Measurements from ENCODE around the gene HUWE1.

The HUWE1 gene

DNA sequence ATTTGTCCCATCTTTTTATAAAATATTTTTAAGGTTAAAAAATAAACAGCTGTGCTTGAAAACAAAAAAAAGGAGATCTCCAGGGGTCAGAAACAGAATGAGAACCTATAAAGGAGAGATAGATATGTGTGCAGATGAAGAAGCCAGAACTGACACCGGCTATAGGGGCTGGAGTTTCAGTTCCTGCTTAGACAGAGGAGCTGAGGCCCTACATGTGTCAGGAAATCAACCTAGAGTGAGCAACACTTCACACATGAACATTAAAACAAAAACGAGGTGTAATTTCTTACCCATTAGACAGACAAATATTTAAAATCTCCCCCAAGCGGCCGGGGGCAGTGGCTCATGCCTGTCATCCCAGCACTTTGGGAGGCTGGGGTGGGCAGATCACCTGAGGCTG lies 17.8 kb upstream of the HUWE1 start:
- Histone ChIP-seq H3K23ac (ENCODE audit: low read depth, low read length, poor library complexity) (no peak overlapping the region), H2AFZ (ENCODE audit: low read length) (no peak overlapping the region), H3K27ac (replicated peaks; ENCODE audit: low read length) (no peak overlapping the region), H3K4me2 (ENCODE audit: insufficient read depth, low read length, poor library complexity, severe bottlenecking) (no peak overlapping the region), H2BK120ac (ENCODE audit: low read depth, low read length) (no peak overlapping the region), H2AK5ac (ENCODE audit: low read depth, low read length) (no peak overlapping the region), H2BK12ac (ENCODE audit: low read length) (no peak overlapping the region), H3K4me1 (ENCODE audit: control insufficient read depth in 2 of 2, insufficient read depth in 1 of 2, low read depth in 1 of 2, low read length in 2 of 2) (no peaks in the 10 kb centered on the region), H4K91ac (ENCODE audit: low read depth, low read length, poor library complexity) (no peak overlapping the region), H3K9me3 (replicated peaks in 1 of 2; ENCODE audit: control insufficient read depth in 2 of 2, insufficient read depth in 1 of 2, low read depth in 1 of 2, low read length in 2 of 2) (no peaks in the 10 kb centered on the region), H3K4me3 (ENCODE audit: low read length in 2 of 2) (no peak overlapping the region), H2BK15ac (ENCODE audit: low read length) (no peak overlapping the region), H3K79me1 (ENCODE audit: low read depth, low read length) (no peaks in the 10 kb centered on the region), H3K4ac (ENCODE audit: low read length) (no peak overlapping the region), H3K27me3 (ENCODE audit: control insufficient read depth in 3 of 3, insufficient read depth in 3 of 3, low read depth in 1 of 3, low read length in 3 of 3) (no peaks in the 10 kb centered on the region), H3K36me3 (replicated peaks in 1 of 2; ENCODE audit: control insufficient read depth in 2 of 2, insufficient read depth in 2 of 2, low read length in 2 of 2) (no peaks in the 10 kb centered on the region), H3K9ac (ENCODE audit: low read depth, low read length, poor library complexity) (no peak overlapping the region), H2BK5ac (ENCODE audit: low read length) (no peak overlapping the region), H4K8ac (ENCODE audit: low read depth, low read length) (no peak overlapping the region), H3K14ac (ENCODE audit: low read length) (no peak overlapping the region), H3K18ac (ENCODE audit: low read length) (no peak overlapping the region)
- no peak for DNase-seq (ENCODE audit: low spot score)
- no CpG with 5 or more reads among the region's 4 CpGs for WGBS, 2 donors (ENCODE audit: extremely low coverage in 2 of 2, insufficient read length in 2 of 2, insufficient replicate concordance in 1 of 2)

DNA sequence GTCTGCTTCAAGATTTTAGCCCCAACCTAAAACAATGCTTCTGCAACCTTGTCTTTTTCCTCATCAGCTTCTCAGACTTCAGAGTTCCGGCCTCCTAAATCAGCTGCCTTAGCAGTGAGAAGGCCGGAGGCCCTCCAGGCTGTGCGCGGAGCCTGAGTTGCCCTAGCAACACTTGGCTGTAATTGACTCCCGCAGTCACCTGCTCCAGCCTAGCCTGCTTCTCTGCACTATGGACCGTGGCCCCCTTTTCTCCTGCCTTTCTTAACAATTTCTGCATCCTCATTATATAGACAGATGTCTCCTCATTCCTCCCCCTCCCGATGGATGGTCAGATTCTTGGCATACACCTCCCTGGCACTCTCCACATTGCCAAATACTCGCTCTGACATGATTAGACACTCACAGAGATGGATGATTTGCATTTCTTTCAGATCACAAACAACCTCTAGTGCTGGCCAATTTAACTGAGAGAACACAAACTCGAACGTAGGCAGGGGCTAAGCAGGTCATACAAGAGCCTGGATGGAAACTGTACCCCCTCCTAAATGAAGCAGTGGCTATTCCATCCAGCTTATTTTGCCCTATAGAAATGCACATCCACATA lies 9.5 kb upstream of the HUWE1 start:
- Histone ChIP-seq H3K79me1 (ENCODE audit: low read depth, low read length) (no peaks in the 10 kb centered on the region), H3K4me1 (ENCODE audit: control insufficient read depth in 2 of 2, insufficient read depth in 1 of 2, low read depth in 1 of 2, low read length in 2 of 2) (peaks cover 3 to 4% of the 10 kb centered on the region in 2 donors), H2AFZ (ENCODE audit: low read length) (peak overlapping the region; percentile 68), H3K9ac (ENCODE audit: low read depth, low read length, poor library complexity) (no peak overlapping the region), H3K18ac (ENCODE audit: low read length) (no peak overlapping the region), H4K91ac (ENCODE audit: low read depth, low read length, poor library complexity) (no peak overlapping the region), H2BK12ac (ENCODE audit: low read length) (no peak overlapping the region), H3K36me3 (replicated peaks in 1 of 2; ENCODE audit: control insufficient read depth in 2 of 2, insufficient read depth in 2 of 2, low read length in 2 of 2) (no peaks in the 10 kb centered on the region), H3K9me3 (replicated peaks in 1 of 2; ENCODE audit: control insufficient read depth in 2 of 2, insufficient read depth in 1 of 2, low read depth in 1 of 2, low read length in 2 of 2) (no peaks in the 10 kb centered on the region), H3K4ac (ENCODE audit: low read length) (no peak overlapping the region), H3K27me3 (ENCODE audit: control insufficient read depth in 3 of 3, insufficient read depth in 3 of 3, low read depth in 1 of 3, low read length in 3 of 3) (peaks cover 0 to 3% (median 0%) of the 10 kb centered on the region in 3 experiments), H4K8ac (ENCODE audit: low read depth, low read length) (no peak overlapping the region), H3K4me2 (ENCODE audit: insufficient read depth, low read length, poor library complexity, severe bottlenecking) (no peak overlapping the region), H2BK5ac (ENCODE audit: low read length) (no peak overlapping the region), H3K4me3 (ENCODE audit: low read length in 2 of 2) (no peak overlapping the region), H3K27ac (replicated peaks; ENCODE audit: low read length) (no peak overlapping the region), H2BK15ac (ENCODE audit: low read length) (no peak overlapping the region), H2AK5ac (ENCODE audit: low read depth, low read length) (no peak overlapping the region), H2BK120ac (ENCODE audit: low read depth, low read length) (no peak overlapping the region), H3K23ac (ENCODE audit: low read depth, low read length, poor library complexity) (no peak overlapping the region), H3K14ac (ENCODE audit: low read length) (no peak overlapping the region)
- no peak for DNase-seq (ENCODE audit: low spot score)
- no CpG with 5 or more reads among the region's 10 CpGs for WGBS, 2 donors (ENCODE audit: extremely low coverage in 2 of 2, insufficient read length in 2 of 2, insufficient replicate concordance in 1 of 2)

DNA sequence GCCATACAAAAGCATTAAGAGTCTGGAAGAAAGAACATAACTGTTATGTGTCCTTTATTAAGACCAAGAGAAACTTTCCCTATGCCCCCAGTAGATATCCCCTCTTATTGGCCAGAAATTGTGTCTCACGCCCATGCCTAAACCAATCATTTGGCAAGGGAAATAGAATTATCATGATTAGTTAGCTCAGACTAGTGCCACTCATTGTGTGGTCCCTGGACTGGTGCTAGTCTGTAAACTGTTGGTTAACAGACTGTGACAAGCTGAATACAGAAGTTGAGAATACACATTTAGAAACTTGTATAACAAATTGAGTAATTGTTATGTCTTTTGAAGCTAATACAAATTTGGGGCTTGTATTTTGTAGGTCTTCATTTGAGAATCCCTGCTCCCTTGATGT lies 8.1 kb upstream of the HUWE1 start:
- Histone ChIP-seq H2BK12ac (ENCODE audit: low read length) (no peak overlapping the region), H3K9me3 (replicated peaks in 1 of 2; ENCODE audit: control insufficient read depth in 2 of 2, insufficient read depth in 1 of 2, low read depth in 1 of 2, low read length in 2 of 2) (no peaks in the 10 kb centered on the region), H4K8ac (ENCODE audit: low read depth, low read length) (no peak overlapping the region), H2BK5ac (ENCODE audit: low read length) (no peak overlapping the region), H3K9ac (ENCODE audit: low read depth, low read length, poor library complexity) (no peak overlapping the region), H3K4me1 (ENCODE audit: control insufficient read depth in 2 of 2, insufficient read depth in 1 of 2, low read depth in 1 of 2, low read length in 2 of 2) (peaks cover 3 to 4% of the 10 kb centered on the region in 2 donors), H4K91ac (ENCODE audit: low read depth, low read length, poor library complexity) (no peak overlapping the region), H3K14ac (ENCODE audit: low read length) (no peak overlapping the region), H2AFZ (ENCODE audit: low read length) (no peak overlapping the region), H3K4me3 (ENCODE audit: low read length in 2 of 2) (no peak overlapping the region), H3K4me2 (ENCODE audit: insufficient read depth, low read length, poor library complexity, severe bottlenecking) (no peak overlapping the region), H3K4ac (ENCODE audit: low read length) (no peak overlapping the region), H3K23ac (ENCODE audit: low read depth, low read length, poor library complexity) (no peak overlapping the region), H3K36me3 (replicated peaks in 1 of 2; ENCODE audit: control insufficient read depth in 2 of 2, insufficient read depth in 2 of 2, low read length in 2 of 2) (no peaks in the 10 kb centered on the region), H2BK120ac (ENCODE audit: low read depth, low read length) (no peak overlapping the region), H3K27me3 (ENCODE audit: control insufficient read depth in 3 of 3, insufficient read depth in 3 of 3, low read depth in 1 of 3, low read length in 3 of 3) (peaks cover 0 to 3% (median 0%) of the 10 kb centered on the region in 3 experiments), H3K18ac (ENCODE audit: low read length) (no peak overlapping the region), H2BK15ac (ENCODE audit: low read length) (no peak overlapping the region), H3K27ac (replicated peaks; ENCODE audit: low read length) (no peak overlapping the region), H3K79me1 (ENCODE audit: low read depth, low read length) (no peaks in the 10 kb centered on the region), H2AK5ac (ENCODE audit: low read depth, low read length) (no peak overlapping the region)
- DNase-seq (ENCODE audit: low spot score) = no peak
- no CpG with 5 or more reads among the region's 1 CpG for WGBS, 2 donors (ENCODE audit: extremely low coverage in 2 of 2, insufficient read length in 2 of 2, insufficient replicate concordance in 1 of 2)

DNA sequence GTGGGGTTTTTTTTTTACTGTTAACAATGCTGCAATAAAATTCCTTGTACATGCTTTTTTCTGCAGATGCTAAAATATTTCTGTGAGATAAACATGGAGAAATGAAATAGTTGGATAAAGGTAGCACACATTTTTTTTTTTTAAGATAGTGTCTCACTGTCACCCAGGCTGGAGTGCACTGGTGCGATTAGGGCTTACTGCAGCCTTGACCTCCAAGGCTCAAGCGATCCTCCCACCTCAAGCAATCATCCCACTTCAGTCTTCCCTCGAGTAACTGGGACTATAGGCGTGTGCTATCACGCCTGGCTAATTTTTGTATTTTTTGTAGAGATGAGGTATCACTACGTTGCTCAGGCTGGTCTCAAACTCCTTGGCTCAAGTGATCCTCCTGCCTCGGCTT lies 1.8 kb upstream of the HUWE1 start:
- Histone ChIP-seq H2AFZ (ENCODE audit: low read length) (no peak overlapping the region), H3K23ac (ENCODE audit: low read depth, low read length, poor library complexity) (no peak overlapping the region), H2BK5ac (ENCODE audit: low read length) (no peak overlapping the region), H2AK5ac (ENCODE audit: low read depth, low read length) (no peak overlapping the region), H3K27ac (replicated peaks; ENCODE audit: low read length) (no peak overlapping the region), H2BK15ac (ENCODE audit: low read length) (no peak overlapping the region), H3K14ac (ENCODE audit: low read length) (no peak overlapping the region), H4K91ac (ENCODE audit: low read depth, low read length, poor library complexity) (no peak overlapping the region), H4K8ac (ENCODE audit: low read depth, low read length) (no peak overlapping the region), H3K79me1 (ENCODE audit: low read depth, low read length) (no peaks in the 10 kb centered on the region), H3K4me3 (ENCODE audit: low read length in 2 of 2) (no peak overlapping the region), H3K18ac (ENCODE audit: low read length) (no peak overlapping the region), H3K36me3 (replicated peaks in 1 of 2; ENCODE audit: control insufficient read depth in 2 of 2, insufficient read depth in 2 of 2, low read length in 2 of 2) (no peaks in the 10 kb centered on the region), H3K27me3 (ENCODE audit: control insufficient read depth in 3 of 3, insufficient read depth in 3 of 3, low read depth in 1 of 3, low read length in 3 of 3) (peaks cover 0 to 3% (median 0%) of the 10 kb centered on the region in 3 experiments), H3K4me1 (ENCODE audit: control insufficient read depth in 2 of 2, insufficient read depth in 1 of 2, low read depth in 1 of 2, low read length in 2 of 2) (no peaks in the 10 kb centered on the region), H2BK12ac (ENCODE audit: low read length) (no peak overlapping the region), H3K9me3 (replicated peaks in 1 of 2; ENCODE audit: control insufficient read depth in 2 of 2, insufficient read depth in 1 of 2, low read depth in 1 of 2, low read length in 2 of 2) (no peaks in the 10 kb centered on the region), H3K9ac (ENCODE audit: low read depth, low read length, poor library complexity) (no peak overlapping the region), H2BK120ac (ENCODE audit: low read depth, low read length) (no peak overlapping the region), H3K4me2 (ENCODE audit: insufficient read depth, low read length, poor library complexity, severe bottlenecking) (no peak overlapping the region), H3K4ac (ENCODE audit: low read length) (no peak overlapping the region)
- DNase-seq (ENCODE audit: low spot score) = no peak
- no CpG with 5 or more reads among the region's 7 CpGs for WGBS, 2 donors (ENCODE audit: extremely low coverage in 2 of 2, insufficient read length in 2 of 2, insufficient replicate concordance in 1 of 2)

All from neuronal stem cell (in vitro differentiated cells).